Measurements from ENCODE around the gene GPR63.

GPR63 gene

GRCh38 chr6:96837081-96837971 lies at the start of gene GPR63:
Gene GPR63, minus strand, starts transcription at chr6:96837477. Its CDS starts 37,746 bp downstream, at chr6:96799731.
- DNase-seq: peak; percentile 79

- no peak for DNase-seq
Observed at GRCh38 chr6:96886519-96886918, 49.2 kb upstream of the GPR63 start.

GRCh38 chr6:96885187-96885631 lies 47.9 kb upstream of the GPR63 start:
- peak; percentile 50 for DNase-seq

DNA sequence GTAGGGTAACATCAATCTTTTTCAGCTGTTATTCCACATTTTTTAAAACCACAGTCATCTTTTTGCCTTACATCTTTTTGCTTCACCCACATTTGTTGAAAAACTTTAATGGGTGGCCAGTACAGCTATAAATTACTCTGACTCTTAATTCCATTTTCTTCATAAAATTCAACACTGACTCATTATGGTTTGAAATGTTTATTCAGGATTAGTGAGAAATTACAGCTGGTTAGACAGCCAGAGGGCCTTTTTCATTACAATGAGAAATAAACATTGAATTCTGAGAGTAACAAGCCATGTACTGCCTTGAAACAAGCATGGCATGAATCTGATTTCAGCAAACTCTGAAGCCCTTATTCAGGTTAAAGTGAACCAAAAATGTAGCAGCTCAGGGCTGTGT lies 40.9 kb upstream of the GPR63 start:
- DNase-seq: no peak

DNA sequence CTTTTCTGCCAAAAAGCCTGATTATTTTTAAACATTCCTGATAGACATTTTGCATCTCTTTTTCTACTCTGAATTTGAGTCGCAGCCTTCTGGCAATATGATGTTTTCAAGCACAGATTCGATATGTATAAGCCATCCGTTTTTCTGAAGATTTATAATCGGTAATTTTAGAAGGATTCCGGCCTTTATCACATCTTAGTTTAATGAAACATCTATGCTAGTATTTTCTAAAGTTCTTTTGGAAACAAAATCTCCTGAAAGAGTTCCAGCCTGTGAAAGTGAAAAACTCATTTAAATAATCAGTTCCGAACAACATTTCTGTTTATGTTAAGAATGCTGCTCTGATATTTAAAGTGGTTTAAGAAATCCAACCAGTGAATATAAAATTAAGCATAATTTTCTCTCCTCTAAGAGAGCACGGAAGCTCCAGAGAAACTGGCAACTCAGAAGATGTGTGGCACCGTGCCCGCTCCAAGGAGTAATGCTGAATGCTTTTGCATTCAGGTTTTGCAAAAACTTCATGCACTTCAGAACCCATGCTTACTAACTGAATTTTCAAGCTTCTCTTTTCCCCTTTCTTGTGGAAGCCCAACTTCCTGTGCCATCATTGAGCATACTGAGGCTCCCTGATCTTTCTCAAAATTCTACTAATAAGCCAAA lies 39.7 kb upstream of the GPR63 start:
- no peak for DNase-seq

DNA sequence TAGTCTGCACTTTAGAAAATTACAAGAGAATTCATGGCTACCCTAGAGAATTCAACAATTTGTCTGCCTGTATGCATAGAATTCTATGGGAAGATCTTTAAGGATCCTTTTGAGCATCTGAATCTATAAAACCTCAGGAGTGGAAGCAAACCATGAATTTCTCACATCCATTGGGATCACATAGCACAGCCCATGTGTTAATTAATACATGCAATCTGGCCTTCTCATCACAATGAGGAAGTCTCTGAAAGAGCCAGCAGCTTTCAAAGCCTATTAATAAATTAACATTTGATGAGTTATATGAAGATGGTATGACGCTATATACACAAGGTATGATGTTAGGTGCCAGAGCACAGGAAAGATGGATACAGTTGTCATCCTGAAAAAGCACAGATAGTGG lies 35.7 kb upstream of the GPR63 start:
- DNase-seq: no peak

- no peak for DNase-seq
Observed at GRCh38 chr6:96865055-96865405, 27.8 kb upstream of the GPR63 start.

- no peak for DNase-seq
Observed at GRCh38 chr6:96864216-96865054, 27.2 kb upstream of the GPR63 start.

DNA sequence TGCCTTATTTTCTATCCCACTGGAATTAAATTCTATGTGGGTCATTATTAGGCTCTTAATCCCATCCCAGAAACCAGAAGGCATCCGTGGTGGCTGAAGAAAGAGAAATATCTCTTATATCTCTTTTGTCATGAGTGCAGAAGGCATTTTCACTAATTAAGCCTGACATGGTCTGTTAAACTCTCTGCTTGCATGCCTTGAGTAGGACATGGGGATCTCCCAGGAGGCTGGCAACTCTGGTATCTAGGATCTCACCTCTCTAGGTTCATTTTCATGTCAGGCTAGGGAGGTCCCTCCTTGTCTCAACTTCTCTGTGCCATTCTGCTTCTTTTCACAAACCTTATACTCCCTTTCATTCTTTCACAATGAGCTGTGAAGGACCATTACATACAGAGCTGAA lies 25.3 kb upstream of the GPR63 start:
- no peak for DNase-seq

GRCh38 chr6:96861588-96861987 lies 24.3 kb upstream of the GPR63 start:
- no peak for DNase-seq

DNA sequence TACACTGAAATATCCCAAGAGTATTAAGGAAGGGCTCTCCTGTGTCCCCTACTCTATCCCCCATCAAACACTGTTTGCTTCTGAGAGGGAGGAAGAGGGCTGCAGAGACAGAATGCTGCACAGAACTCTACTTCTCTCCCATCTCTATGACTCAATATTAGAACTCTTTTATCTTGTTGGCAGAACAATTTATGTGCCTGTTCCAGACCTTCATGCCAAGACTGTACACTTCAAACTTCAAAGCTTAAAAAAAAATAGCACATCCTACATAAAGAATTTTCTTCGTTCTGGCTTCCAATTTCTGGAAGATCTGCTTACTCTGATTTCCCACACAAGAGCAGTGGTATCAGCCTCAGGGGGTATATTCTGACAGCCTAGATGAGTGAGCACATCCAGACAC lies 19.6 kb upstream of the GPR63 start:
- no peak for DNase-seq

DNA sequence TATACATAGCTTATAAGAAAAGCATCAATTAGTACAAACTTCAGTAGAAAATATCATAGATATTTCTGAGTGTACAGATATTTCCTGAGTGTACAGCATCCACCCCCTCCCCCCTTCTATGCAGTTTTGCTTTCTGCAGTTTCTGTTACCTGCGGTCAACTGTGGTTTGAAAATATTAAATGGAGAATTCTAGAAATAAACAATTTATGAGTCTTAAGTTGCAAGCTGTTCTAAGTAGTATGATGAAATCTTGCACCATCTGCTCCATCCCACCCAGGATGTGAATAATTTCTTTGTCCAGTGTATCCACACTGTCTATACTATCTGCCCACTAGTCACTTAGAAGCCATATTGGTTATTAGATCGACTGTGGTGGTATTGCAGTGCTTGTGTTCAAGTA lies 15.8 kb upstream of the GPR63 start:
- DNase-seq: no peak

DNA sequence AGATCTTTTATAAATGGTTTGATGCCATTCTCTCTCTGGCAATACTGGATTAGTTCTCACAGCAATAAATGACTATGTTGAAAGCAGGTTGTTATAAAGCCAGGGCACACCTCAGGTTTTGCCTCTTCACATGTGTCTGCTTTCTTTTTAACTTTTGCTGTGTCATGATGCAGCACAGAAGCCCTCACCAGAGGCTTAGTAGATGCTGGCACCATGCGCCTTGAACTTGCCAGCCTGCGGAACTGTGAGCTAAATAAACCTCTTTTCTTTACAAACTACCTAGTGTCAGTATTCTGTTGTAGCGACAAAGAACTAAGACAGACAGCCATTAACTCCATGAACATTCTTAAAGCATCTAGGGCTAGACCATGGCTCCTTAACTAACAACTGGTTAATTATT lies 15.3 kb upstream of the GPR63 start:
- DNase-seq: no peak

DNA sequence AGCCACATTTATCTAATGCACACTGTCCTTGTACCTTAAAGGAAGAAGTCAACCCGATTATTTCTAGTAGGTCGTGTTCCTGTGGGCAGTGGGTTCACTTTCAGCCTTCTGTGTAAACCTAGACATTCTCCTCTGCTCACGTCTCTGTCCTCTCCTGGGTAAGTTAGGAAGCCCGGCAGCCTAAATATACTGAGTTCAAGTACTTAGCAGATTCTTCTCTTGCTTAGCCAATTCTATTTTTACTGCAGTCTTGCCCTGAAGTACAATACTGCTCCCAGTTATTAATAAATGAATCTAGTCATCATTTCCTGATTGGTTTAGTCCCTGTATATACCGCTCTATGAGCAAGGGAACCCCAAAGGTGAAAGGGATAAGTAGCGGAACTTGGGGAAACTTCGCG lies 14.6 kb upstream of the GPR63 start:
- no peak for DNase-seq

- no peak for DNase-seq
Observed at GRCh38 chr6:96849615-96850014, 12.3 kb upstream of the GPR63 start.

DNA sequence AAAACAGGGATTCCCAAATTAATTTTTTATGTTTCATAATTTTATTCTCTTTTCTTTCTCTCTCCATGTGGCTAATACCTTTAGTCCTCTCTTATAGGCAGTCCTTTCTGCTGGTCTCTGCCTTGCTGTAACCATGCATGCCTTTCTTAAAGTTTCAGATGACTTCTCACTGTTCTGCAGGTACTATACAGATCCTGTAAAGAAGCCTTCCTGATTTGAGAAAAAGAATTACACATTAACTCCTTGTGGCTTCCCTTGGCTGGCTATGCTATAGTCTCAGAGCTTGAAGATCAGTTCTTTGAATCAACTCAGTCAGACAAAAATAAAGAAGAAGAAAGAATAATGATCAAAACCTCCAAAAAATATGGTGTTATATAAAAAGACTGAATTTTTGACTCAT lies 7.3 kb upstream of the GPR63 start:
- DNase-seq: no peak

DNA sequence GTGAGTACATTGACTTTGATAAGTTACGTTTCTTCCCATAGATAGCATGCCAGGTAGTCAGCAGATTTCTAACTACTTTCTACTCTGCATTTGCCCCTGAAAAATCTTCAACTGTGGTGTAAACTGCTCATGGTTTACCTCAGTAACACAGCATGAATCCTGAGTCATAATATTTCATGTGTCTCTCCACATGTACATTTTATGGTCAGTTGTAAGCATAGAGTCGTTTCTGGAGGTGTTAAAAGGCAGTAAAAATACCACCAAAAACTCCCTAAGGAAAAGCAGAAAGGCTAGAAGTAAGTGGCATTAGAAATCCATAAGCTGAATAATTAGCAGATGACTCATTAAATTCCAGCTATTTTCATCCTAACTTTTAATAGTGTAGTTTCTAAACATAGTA lies 4.1 kb upstream of the GPR63 start:
- no peak for DNase-seq

DNA sequence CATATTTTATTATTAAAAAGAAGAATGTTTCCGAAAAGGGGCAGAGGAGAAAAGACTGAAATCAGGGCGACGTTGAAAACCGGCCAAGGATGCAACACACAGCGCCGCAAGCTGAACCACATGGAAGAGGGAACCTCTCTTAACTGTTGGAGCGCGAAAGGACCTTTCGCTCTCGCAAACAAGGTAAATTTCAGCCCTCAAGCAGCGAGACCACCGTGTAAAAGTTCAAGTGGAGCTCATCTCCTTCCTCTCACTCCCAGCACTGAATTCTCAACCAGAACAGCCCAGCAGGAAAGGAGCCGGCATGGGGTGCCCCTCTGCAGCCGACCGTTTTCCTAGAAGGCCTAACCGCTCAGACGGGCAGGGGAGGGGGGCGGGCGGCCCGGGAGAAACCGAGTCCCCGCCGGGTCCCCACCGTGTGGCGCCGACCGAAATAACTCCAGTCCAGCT lies 621 bp downstream of the GPR63 start:
- DNase-seq: no peak

GRCh38 chr6:96834070-96834469 lies 3.2 kb downstream of the GPR63 start:
- no peak for DNase-seq

DNA sequence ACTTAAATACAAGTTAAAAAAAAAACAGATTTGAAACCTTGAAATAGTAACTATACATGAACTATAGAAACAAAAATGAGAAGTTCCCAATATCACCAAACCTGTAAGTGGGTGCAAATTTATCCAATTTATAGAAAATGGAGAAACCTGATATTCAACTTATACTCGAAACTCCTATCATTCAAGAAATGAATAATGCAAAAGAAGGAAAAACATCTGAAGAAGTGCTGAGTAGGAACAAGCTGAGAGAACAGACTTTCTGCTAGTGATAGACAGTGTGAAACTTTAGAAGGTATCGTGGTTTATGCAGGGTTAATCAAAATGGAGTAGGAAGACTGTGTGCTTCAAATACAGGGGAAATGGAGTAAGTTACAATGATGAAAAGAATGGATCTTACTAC lies 4.5 kb downstream of the GPR63 start:
- no peak for DNase-seq

GRCh38 chr6:96826865-96827264 lies 10.4 kb downstream of the GPR63 start:
- no peak for DNase-seq

DNA sequence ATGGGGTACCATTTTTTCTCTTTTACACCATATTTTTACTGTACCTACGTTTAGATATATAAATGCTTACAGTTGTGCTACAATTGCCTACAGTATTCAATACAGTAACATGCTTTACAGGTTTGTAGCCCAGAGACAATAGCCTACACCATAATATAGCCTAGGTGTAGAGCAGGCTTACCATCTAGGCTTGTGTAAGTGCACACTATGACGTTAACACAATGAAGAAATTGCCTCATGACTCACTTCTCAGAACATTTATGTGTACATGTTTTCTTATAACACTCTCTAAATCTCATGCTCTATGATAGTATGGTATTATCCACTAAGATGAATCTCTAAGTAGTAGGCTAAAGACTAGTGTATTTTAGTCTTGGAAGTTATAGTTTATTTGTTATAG lies 13.5 kb downstream of the GPR63 start:
- no peak for DNase-seq

DNA sequence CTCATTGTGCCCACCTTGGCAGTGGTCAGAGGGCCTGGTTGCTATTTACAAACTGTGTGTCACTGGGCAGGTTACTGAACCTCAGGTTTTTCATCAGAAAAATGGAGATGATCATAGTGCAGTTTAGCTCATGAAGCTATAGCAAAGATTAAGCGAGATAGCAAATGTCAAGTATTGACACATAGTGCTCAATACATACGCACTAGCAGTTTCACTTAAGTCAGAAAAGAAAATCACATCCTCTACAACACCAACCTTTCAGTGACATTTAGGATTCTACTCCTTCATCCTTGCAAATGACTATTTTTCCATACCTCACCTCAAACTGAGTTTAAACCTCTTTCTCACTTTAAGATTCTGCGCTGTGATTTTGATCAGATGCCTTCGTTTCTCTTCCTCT lies 16.2 kb downstream of the GPR63 start:
- DNase-seq: no peak
